Posterior vena cava (tissue), 2 donors: ENCODE measurements around the gene DBNDD1. TPM values are rescaled to one million over a fixed set of nuclear protein-coding genes. Genes with fewer than 3 reads are reported as not detected.
"Not testable (repeated sequence)": the region's sequence is repeated elsewhere in the genome, so short reads cannot be mapped to it uniquely, and the experiment has no call there.

Experiments
- DNase-seq: peaks from one replicate; pipeline ENCODE4 v3.0.0-alpha.2; 2020; ENCODE audit warnings: low spot score
- intact Hi-C, 2 donors: fragments of 100-400 bp; cut with DNase I; formaldehyde crosslinking; loops; one replicate each; pipeline versions ENCODE4 v1.14.1 to v1.14.2; 2022 to 2023
- total RNA-seq, 2 donors: library from RNA; stranded (reverse); fragmentation: NEBNext Ultra II Directional; extraction: Animal tissue kit (Norgen Biotek cat#: 25700); gene quantifications; one replicate each; pipeline ENCODE4 v1.2.1, GENCODE V29; 2021
- donor health status: DM: yes; HTN: yes; CAD: no.
- donor health status: DM: yes; HTN: yes; CAD: no.

Gene DBNDD1
- total RNA-seq, 2 donors from 2014 or later = 0.88 to 2.7 TPM

- intact Hi-C loops = no loop called here
- DNase-seq = no peak
Measured at GRCh38 chr16:89996178-89996489, 23.1 kb downstream of the DBNDD1 start.

- DNase-seq, intact Hi-C loops: not testable (repeated sequence)
Measured at GRCh38 chr16:89995475-89996177, 23.6 kb downstream of the DBNDD1 start.

GRCh38 chr16:89994721-89995474 lies 24.4 kb downstream of the DBNDD1 start:
- DNase-seq, intact Hi-C loops: not testable (repeated sequence)

GRCh38 chr16:89994389-89994720 lies 24.9 kb downstream of the DBNDD1 start:
- no peak for DNase-seq
- intact Hi-C loops = no loop called here

GRCh38 chr16:89993971-89994370 lies 25.3 kb downstream of the DBNDD1 start:
- no peak for DNase-seq
- intact Hi-C loops = no loop called here

GRCh38 chr16:89993377-89993776 lies 25.9 kb downstream of the DBNDD1 start:
- intact Hi-C loops = no loop called here
- no peak for DNase-seq

GRCh38 chr16:89990799-89991198 lies 28.5 kb downstream of the DBNDD1 start:
- DNase-seq = no peak
- intact Hi-C loops = no loop called here

GRCh38 chr16:89988951-89989350 lies 30.3 kb downstream of the DBNDD1 start:
- no peak for DNase-seq
- intact Hi-C loops = no loop called here

- intact Hi-C loops = no loop called here
- DNase-seq = no peak
Measured at GRCh38 chr16:89987169-89987568, 32.1 kb downstream of the DBNDD1 start.

GRCh38 chr16:89986600-89986999 lies 32.7 kb downstream of the DBNDD1 start:
- intact Hi-C loops = no loop called here
- DNase-seq = no peak

GRCh38 chr16:89985219-89985618 lies 34.0 kb downstream of the DBNDD1 start:
- DNase-seq = no peak
- intact Hi-C loops = no loop called here

- DNase-seq = no peak
- intact Hi-C loops = no loop called here
Measured at GRCh38 chr16:89984216-89984615, 35.0 kb downstream of the DBNDD1 start.

GRCh38 chr16:89983536-89983935 lies 35.7 kb downstream of the DBNDD1 start:
- intact Hi-C loops = no loop called here
- no peak for DNase-seq

- DNase-seq = no peak
- intact Hi-C loops = no loop called here
Measured at GRCh38 chr16:89982318-89982717, 36.9 kb downstream of the DBNDD1 start.

GRCh38 chr16:89981414-89981813 lies 37.8 kb downstream of the DBNDD1 start:
- intact Hi-C loops = no loop called here
- DNase-seq = no peak

- DNase-seq = no peak
- intact Hi-C loops = no loop called here
Measured at GRCh38 chr16:89974870-89975269, 44.4 kb downstream of the DBNDD1 start.

GRCh38 chr16:89973654-89974335 lies 45.5 kb downstream of the DBNDD1 start:
- DNase-seq = no peak
- intact Hi-C loops = no loop called here

GRCh38 chr16:89973235-89973634 lies 46.0 kb downstream of the DBNDD1 start:
- DNase-seq = no peak
- intact Hi-C loops = no loop called here

GRCh38 chr16:89972244-89973234 lies 46.7 kb downstream of the DBNDD1 start:
- DNase-seq = peak; percentile 98
- intact Hi-C loops = no loop called here
